ENCODE data around the gene LGALS3BP.

The LGALS3BP gene

GRCh38 chr17:78924481-78925151 is 55.1 kb downstream of the LGALS3BP start:
- in situ Hi-C loops (cut with MboI; ENCODE audit: low sequenced_read_pairs): no loop called here

- in situ Hi-C loops (cut with MboI; ENCODE audit: low sequenced_read_pairs): no loop called here
Measured at GRCh38 chr17:78923660-78924453, 55.9 kb downstream of the LGALS3BP start.

GRCh38 chr17:78922816-78923498 is 56.8 kb downstream of the LGALS3BP start:
- in situ Hi-C loops (cut with MboI; ENCODE audit: low sequenced_read_pairs): no loop called here

- in situ Hi-C loops (cut with MboI; ENCODE audit: low sequenced_read_pairs): no loop called here
Measured at GRCh38 chr17:78921437-78921971, 58.2 kb downstream of the LGALS3BP start.

Data from HL-60/S4 treated with phorbol 12-myristate 13-acetate at 8.2 ng/mL for 4 days and 3 days (cell line).